ENCODE measurements around the gene DNAJB9.
"Not testable (repeated sequence)": the region's sequence is repeated elsewhere in the genome, so short reads cannot be mapped to it uniquely, and the experiment has no call there.

The DNAJB9 gene

DNA sequence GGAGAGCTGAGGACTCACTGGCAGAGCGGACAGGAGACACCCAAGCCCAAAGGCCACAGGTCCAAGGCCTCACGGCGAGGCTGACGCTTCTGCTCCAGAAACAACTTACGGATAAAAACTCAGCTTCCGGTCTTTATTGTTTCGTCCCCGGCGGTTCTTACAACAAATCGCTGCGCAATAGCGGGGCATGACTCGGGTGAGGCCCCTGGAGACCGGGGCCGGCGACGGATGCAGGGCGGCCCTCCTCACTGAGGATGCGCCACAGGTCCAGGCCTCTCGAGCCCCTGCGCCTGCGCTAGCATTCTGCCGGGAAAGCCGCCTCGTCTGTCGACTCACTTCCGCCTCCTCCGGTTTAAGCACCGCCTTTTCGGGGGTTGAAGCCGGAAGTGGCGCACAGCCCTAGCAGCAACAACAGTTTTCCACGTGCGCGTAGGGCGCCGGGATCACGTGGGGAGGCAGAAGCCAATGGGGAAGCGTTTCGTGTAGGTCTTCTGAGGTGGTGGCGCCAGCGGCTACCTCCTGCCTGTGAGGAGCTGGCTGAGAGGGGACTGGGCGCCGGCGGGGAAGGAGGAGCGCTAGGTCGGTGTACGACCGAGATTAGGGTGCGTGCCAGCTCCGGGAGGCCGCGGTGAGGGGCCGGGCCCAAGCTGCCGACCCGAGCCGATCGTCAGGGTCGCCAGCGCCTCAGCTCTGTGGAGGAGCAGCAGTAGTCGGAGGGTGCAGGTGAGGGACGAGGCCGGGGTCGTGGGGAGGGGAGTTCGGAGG lies at the start of gene DNAJB9, which contains the start of gene THAP5:
Gene DNAJB9 (plus strand): TSS at position 494 of the 765 bp plus-strand sequence. CDS start 1,853 bp downstream, outside the sequence.
Gene THAP5 (minus strand): TSS at position 326 of the 765 bp plus-strand sequence. CDS start 137 bp downstream, at position 189.
- peak; percentile 100 for DNase-seq (ENCODE audit: low spot score)

DNA sequence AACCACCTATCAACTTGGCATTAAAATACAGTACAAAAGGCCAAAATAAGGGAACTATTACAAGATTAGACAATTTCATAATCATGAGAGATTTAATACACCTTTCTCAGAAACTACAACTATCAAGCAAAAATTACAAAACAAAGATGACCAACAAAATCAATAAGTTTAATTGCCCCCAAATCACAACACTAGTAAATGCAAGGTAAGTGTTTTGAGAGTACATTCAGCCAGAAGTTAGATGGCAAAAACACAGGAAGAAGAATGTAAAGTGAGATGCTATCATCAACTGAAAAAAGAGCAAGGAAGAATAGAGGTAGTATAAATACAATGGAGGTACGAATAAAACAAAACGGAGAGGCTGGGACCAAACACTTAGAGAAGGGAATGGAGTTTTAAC lies 46.9 kb upstream of the DNAJB9 start:
- no peak for DNase-seq (ENCODE audit: low spot score)

DNA sequence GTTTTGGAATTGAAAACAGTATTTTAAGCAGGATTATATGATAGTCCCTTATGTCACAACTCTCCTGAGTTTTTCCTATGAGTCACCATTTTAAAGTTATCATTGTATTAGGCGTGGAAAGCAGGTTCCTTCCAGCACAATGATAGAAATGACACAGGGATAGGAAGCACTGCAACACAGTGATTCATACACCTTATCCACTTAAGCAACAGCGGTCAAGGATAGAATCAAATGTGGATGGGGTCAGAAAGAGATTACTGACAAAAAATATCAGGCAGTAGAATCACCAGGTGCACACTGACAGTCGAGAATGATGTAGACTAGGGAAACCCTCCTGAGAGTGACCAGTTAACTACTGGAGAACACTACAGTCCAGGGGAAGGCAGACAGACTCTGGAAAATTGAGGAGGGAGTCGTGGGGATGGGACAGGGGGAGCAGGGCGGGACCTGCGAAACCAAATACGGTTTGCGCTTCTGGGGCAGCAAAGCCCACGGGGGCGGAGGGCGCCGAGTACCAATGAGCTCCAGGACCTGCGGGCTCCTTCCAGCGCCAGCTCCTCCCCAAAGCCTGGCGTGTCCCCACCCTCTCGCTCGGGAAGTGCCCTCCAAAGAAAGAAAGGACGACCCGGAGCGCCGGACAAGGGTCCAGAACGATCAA lies 44.2 kb upstream of the DNAJB9 start:
- DNase-seq (ENCODE audit: low spot score): no peak

DNA sequence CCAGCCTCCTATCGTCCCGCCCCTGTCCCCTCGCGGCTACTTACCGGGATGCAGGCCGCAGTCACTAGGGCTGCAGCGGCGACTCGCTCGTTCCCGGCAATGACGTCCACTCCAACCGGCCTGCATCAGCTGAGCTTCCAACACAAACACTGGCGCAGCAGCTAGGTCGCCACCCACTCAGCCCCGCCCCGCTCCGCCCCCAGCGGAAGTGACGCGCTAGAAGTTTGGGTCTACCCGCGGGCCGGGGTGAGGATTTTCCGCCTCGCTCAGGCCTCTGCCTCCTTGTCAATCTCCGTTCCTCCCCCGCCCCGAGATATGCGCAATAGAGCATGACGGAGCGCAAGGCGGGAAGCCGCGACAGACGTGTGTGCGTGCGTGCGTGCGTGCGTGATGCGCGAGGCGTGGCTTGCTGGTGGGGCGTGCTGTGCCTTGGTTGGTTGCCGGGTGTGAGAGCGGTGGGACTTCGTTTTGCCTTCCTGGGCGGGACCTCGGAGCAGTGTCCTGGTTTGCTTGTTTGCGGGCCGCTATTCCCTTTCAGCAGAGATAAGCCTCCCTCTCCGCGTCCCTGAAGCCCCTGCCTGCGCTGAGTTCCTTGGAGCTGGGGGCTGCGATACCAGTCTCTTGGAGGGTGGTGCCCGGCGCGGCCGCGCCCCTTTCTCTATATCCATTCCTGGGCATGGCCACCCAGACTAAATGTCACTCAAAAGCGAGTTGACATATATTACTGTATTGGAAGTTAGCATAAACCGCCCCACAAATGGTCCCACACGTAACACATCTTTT lies 43.5 kb upstream of the DNAJB9 start, which contains the start of gene PNPLA8:
Gene PNPLA8 (minus strand): TSS at position 151 of the 783 bp plus-strand sequence. CDS start 10,644 bp downstream, outside the sequence.
- peak; percentile 100 for DNase-seq (ENCODE audit: low spot score)

DNA sequence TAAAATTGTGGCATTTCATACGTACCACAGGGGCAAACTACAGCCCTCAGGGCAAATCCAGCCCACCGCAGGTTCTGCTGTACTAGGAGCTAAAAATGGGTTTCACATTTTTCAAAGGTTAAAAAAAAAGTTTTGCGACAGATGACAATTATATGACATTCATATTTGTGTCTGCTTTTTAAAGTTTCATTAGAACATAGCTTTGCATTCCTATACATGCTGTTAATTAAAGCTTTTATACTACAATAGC lies 43.0 kb upstream of the DNAJB9 start:
- no peak for DNase-seq (ENCODE audit: low spot score)

DNA sequence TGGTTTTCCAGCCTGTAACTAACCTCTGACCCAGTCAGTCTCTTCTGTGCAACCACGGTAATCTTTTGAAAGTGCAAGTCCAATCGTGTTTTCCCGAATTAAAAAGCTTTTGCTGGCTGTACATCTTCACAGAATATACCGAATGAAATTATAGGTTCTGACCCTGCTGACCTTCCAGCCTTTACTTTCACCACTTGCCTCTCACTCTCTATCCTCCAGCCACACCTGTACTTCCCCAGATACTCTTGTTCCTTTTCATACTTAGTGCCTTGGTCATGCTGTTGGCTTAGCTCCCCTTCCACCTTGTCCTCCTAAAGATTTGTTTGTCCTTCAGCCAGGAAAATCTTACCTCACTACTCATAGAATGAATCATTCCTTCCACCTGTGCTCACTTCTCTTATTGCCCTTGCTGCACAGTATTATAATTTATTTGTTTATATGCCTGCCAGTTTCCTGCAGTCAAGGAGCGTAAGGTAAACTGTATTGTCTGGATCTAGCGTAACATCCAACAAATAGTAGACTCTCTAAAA lies 41.4 kb upstream of the DNAJB9 start:
- DNase-seq (ENCODE audit: low spot score): no peak

DNA sequence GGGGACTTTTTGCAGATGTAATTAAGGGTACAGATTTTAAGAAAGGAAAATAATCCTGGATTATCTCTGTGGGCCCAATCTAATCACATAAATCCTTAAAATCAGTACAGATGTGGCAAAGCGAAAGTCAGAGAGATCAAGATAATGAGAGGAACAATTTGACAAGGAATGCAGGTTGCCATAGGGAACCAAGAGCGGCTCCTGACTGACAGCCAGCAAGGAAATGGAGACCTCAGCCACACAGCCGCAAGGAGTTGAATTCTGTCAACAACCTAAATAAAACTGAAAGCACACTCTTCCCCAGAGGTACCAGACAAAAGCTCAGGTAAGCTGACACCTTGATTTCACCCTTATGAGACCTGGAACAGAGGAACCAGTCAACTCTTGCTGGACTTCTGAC lies 40.3 kb upstream of the DNAJB9 start:
- DNase-seq (ENCODE audit: low spot score): no peak

DNA sequence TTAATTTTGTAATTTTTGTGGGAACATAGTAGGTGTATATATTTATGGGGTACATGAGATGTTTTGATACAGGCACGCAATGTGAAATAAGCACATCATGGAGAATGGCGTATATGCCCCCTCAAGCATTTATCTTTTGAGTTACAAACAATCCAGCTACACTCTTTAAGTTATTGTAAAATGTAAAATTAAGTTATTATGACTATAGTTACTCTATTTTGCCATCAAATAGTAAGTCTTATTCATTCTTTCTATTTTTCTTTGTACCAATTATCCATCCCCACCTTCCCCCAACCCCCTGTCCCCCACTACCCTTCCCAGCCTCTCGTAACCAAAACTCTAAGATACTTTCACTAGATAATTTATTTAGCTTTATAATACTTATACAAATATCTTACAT lies 36.0 kb upstream of the DNAJB9 start:
- DNase-seq (ENCODE audit: low spot score): no peak

DNA sequence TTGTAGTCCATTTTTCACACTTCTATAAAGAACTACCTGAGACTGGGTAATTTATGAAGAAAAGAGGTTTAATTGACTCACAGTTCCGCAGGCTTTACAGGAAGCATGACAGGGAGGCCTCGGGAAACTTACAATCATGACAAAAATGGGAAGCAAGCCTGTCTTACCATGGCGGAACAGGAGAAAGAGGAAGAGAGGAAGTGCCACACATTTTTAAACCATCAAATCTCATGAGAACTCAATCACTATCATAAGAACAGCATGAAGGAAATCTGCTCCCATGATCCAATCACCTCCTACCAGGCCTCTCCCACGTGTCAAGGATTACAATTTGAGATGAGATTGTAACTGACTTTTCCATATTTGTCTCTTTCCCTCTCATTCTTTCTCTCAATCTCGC lies 34.4 kb upstream of the DNAJB9 start:
- no peak for DNase-seq (ENCODE audit: low spot score)

DNA sequence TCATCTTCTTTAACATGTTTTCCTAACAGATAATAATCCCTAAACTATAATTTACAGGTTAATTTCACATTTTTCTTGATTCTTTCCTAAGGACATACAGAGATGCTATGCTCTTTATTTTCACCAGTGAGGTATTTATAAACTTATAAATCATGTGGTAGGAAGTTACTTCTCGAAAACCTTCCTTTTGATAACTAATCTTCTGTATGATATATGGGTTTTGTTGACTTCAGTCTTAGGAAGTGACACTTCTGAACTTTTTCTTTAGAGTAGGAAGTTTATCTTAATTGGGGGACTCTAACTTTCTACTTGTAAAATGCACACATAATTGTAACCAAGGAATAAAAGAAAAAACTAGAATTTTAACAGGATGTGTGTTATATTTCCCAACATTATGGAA lies 33.9 kb upstream of the DNAJB9 start:
- DNase-seq (ENCODE audit: low spot score): no peak

DNA sequence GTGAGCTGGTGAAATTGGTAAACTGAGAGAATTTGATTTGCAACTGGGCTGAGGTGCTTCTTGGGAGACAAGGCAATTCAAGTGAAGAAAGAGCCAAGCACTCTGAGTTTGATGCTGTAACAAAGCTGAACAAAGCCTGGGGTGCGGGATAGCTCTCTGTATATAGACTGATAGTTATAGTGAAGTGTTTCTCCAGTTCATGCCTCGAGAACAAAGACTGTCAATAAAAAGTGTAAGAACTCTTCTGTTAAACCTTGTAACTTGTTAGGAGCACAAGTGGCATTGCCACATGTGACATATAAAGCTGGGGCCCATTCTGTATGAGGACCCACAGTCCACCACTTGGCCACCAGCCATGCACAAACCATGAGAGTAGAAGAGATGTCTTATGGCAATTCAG lies 32.4 kb upstream of the DNAJB9 start:
- DNase-seq (ENCODE audit: low spot score): no peak

DNA sequence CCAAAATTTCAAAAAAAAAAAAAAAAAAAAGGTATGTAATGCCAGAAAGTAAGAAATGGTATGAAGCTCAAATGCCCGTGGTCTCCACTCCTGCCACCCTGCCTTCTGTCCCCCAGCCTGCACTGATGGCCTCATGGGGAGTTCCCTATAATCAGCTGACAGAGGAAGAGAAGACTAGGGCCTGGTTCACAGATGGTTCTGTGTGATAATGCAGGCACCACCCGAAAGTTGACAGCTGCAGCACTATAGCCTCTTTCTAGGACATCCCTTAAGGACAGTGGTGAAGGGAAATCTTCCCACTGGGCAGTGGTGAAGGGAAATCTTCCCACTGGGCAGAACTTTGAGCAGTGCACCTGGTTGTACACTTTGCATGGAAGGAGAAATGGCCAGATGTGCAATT lies 31.4 kb upstream of the DNAJB9 start:
- not testable (repeated sequence) for DNase-seq (ENCODE audit: low spot score)

DNA sequence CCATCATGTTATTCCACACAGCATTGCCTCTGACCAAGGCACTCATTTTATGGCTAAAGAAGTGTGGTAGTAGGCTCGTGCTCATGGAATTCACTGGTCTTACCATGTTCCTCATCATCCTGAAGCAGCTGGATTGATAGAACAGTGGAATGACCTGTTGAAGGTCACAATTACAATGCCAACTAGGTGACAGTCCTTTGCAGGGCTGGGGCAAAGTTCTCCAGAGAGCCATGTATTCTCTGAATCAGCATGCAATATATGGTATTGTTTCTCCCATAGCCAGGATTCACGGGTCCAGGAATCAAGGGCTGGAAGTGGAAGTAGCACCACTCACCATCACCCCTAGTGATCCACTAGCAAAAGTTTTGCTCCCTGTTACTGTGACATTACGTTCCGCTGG lies 31.0 kb upstream of the DNAJB9 start:
- not testable (repeated sequence) for DNase-seq (ENCODE audit: low spot score)

DNA sequence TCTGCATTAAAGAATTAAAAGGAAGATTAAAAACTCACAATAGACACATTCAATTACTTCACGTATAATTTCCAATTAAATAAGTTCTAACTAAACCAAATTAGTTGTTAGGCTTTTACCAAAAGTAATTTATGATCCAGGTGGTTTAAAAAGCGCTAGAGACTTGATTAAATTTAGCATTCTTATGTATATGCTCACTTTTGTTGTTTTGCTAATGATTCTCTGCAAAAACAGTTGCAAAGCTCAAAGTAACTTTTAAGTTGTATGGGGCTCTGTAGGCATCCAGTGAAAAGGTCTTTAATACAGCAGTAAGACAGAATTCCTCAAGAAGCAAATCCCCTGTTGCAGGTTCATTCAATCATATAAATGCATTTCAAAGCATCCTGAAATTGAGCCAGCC lies 28.2 kb upstream of the DNAJB9 start:
- no peak for DNase-seq (ENCODE audit: low spot score)

DNA sequence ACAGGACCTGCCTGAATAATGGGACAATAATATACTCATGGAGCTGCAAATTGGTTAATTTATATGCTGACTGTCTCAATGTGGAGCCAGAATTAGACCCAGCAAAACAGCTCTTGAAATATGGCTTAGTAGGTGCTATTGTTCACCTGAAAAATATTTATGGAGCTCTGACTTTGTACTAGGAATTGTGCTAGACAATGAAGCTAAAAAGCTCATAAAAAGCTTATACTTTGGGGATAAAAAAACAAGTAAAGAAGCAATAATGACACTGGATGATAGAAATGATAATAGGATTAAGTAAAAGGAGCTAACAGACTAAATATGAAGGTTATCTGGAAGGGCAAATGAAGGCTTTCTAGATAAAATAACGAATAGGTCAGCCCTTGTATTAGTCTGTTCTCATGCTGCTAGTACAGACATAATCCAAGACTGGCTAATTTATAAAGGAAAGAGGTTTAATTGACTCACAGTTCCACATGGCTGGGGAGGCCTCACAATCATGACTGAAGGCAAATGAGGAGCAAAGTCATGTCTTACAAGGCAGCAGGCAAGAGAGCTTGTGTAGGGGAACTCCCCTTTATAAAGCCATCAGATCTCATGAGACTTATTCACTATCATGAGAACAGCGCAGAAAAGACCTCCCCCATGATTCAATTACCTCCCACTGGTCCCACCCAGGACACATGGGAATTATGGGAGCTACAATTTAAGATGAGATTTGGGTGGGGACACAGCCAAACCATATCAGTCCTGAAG lies 21.4 kb upstream of the DNAJB9 start:
- DNase-seq (ENCODE audit: low spot score): not testable (repeated sequence)

DNA sequence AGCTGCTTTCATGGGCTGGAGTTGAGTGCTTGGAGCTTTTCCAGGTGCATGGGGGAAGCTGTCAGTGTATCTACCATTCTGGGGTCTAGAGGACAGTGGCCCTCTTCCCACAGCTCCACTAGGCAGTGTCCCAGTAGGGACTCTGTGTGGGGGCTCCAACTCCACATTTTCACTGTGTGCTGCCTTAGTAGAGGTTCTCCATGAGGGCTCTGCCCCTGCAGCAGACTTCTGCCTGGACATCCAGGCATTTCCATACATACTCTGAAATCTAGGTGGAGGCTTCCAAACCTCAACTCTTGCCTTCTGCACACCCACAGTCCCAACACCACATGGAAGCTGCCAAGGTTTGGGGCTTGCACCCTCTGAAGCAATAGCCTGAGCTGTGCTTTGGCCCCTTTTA lies 13.0 kb upstream of the DNAJB9 start:
- not testable (repeated sequence) for DNase-seq (ENCODE audit: low spot score)

DNA sequence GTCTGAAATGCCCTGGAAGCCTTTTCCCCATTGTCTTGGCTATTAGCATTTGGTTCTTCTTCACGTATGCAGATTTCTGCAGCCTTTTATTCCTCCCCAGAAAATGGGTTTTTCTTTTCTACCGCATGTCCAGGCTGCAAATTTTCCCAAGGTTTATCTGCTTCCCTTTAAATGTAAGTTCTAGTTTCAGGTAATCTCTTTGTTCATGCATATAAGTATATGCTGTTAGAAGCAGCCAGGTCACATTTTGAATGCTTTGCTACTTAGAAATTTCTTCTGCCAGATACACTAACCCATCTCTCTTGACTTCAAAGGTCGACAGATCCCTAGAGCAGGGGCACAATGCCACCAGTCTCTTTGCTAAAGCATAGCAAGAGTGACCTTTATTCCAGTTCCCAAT lies 12.5 kb upstream of the DNAJB9 start:
- DNase-seq (ENCODE audit: low spot score): no peak

DNA sequence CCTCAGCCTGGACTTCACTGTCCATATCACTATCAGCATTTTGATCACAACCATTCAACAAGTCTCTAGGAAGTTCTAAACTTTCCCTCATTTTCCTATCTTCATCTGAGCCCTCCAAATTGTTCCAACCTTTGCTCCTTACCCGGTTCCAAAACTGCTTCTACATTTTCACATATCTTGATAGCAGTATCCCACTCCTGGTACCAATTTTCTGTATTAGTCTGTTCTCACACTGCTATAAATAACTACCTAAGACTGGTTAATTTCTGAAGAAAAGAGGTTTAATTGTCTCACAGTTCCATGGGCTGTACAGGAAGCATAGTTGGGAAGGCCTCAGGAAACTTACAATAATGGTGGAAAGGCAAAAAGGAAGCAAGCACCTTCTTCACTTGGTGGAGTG lies 12.1 kb upstream of the DNAJB9 start:
- DNase-seq (ENCODE audit: low spot score): no peak

DNA sequence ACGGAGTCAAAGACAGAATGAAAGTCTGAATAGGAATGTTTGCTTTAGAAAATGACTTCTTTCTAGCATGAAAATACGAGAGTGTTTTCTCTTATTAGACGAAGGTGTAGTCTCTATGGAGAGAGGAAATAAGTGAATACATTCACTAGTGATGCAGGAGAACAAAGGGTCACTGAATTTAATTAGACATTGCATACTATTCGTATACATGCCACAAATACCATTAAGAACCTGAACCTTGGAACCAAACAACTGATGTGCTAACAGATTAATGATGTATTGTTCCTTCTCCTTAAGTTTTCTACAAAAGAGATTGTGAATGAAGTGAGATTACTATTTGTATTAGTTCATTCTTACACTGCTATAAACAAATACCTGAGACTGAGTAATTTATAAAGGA lies 10.4 kb upstream of the DNAJB9 start:
- no peak for DNase-seq (ENCODE audit: low spot score)

DNA sequence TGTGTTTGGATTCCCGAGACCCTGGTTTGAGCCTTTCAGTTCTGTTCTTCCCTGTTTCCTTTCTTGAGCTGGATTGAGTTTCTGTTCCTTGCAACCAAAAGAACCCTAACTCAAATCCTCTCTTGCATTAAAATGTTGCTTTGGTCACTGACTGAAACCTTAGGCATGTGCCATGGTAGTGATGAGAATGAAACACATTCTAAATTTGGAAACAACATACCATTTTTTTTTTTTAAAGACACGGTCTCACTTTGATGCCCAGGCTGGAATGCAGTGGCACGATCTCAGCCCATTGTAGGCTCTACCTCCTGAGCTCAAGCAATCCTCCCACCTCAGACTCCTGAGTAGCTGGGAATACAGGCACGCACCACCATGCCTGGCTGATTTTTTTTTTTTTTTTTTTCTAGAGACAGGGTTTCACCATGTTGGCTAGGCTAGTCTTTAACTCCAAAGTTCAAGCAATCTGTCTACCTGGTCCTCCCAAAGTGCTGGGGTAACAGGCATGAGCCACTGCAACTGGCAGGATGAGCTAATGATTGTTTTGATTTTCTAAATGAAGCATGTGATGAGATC lies 8.5 kb upstream of the DNAJB9 start:
- no peak for DNase-seq (ENCODE audit: low spot score)

DNA sequence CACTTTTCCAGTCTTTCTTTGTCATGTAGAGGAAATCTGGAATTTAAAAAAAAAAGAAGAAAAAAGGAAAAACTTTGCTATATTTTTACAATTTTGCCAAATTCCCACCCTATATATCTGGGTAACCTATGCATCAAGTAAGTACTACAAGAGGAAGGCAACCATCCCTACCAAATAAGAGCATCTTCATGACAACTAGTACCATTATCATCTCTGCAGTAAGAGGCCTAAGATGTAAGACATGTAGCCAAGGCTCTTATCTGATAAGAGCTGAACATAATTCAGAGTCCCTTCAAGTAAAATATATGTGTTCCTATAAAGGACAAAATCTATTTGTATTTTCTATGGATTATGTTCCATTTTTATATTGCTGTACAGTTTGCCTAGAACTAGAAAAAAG lies 3.7 kb upstream of the DNAJB9 start:
- no peak for DNase-seq (ENCODE audit: low spot score)

Measured in cerebellar cortex (tissue), 1 donor.